Measurements from ENCODE around the gene SSX2B.
"Not testable (repeated sequence)": the region's sequence is repeated elsewhere in the genome, so short reads cannot be mapped to it uniquely, and the experiment has no call there.

The SSX2B gene

GRCh38 chrX:52750952-52751351 is at the start of gene SSX2B:
Gene SSX2B (plus strand): TSS chrX:52751252. CDS start chrX:52752681, 1,429 bp downstream.
- DNase-seq (ENCODE audit: low read depth in 1 of 2, low spot score in 1 of 2) = not testable (repeated sequence)

GRCh38 chrX:52707078-52707477 is 44.0 kb upstream of the SSX2B start, which contains the start of gene SSX2:
Gene SSX2 (minus strand): TSS chrX:52707178. CDS start chrX:52705749, 1,429 bp downstream.
- not testable (repeated sequence) for DNase-seq (ENCODE audit: low read depth in 1 of 2, low spot score in 1 of 2)

GRCh38 chrX:52765983-52766382 is 14.9 kb downstream of the SSX2B start:
- DNase-seq (ENCODE audit: low read depth in 1 of 2, low spot score in 1 of 2) = not testable (repeated sequence)

GRCh38 chrX:52773504-52773903 is 22.5 kb downstream of the SSX2B start:
- not testable (repeated sequence) for DNase-seq (ENCODE audit: low read depth in 1 of 2, low spot score in 1 of 2)

DNA sequence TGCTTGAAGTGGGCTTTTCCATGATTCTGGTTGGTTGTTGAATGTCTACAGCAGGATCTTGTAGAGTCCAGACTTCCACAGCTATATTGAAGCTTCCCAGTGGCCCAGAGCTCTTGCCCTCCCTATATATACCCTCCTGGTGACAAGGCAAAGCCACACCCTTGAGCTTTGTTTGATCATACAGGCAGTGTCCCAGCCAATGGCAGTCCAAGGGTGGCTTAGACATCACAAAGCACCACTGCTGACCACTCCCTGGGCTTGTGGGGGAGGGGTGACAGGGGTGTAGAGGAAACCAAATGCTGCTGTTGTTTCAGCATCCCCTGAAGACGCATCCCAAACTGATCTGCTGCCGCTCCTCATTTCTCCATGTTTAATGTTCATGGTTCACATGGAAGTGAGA is 46.3 kb downstream of the SSX2B start, which contains the start of gene SPANXN5:
SPANXN5 (minus strand) TSS at position 101 of the 400 bp plus-strand sequence; CDS start at position 22, 79 bp downstream.
- not testable (repeated sequence) for DNase-seq (ENCODE audit: low read depth in 1 of 2, low spot score in 1 of 2)

GRCh38 chrX:52804876-52805275 is 53.8 kb downstream of the SSX2B start:
- DNase-seq (ENCODE audit: low read depth in 1 of 2, low spot score in 1 of 2) = not testable (repeated sequence)

Data from activated CD4-positive, alpha-beta T cell treated with anti-CD3 and anti-CD28 coated beads, Interleukin-2, amount 50 U/mL, for 24 hours (primary cell).